H1 (cell line): Measurements from ENCODE around the gene UQCRQ. TPM values are rescaled to one million over a fixed set of nuclear protein-coding genes. Genes with fewer than 3 reads are reported as not detected.

Experiments used
- CTCF ChIA-PET: fragments of 300-600 bp; sonication (Branson Sonifier 250); formaldehyde crosslinking; loops from one replicate; lab custom pipeline; 2021; ENCODE audit not compliant: partially characterized antibody; lab: Charles Lee
- POLR2A ChIA-PET: fragments of 300-600 bp; sonication (Branson Sonifier 250); formaldehyde crosslinking; loops from one replicate; lab custom pipeline; 2021; ENCODE audit warnings: inconsistent platforms; ENCODE audit not compliant: partially characterized antibody; lab: Charles Lee
- DNase-seq, 2 experiments: peaks; one replicate each; pipeline versions ENCODE4 v3.0.0 to v3.0.0-alpha.2; 2010 to 2022; ENCODE audit warnings: low spot score in 2 of 2, low read depth in 1 of 2, mixed read lengths in 1 of 2
- FAIRE-seq: peaks from 2 replicates; lab custom pipeline; 2011; peaks lifted over from hg19 to GRCh38; lab: Jason Lieb, UNC
- H2AFZ ChIP-seq: 2 replicates; pipeline ENCODE4 v1.8.1; 2012; ENCODE audit warnings: low read length, inconsistent platforms
- H2AK5ac ChIP-seq: 2 replicates; pipeline ENCODE4 v1.6.1; 2013; ENCODE audit warnings: low read depth, low read length
- H2BK120ac ChIP-seq: replicated peaks from 2 replicates; pipeline ENCODE3; 2013; ENCODE audit warnings: low read depth, low read length, inconsistent platforms
- H2BK12ac ChIP-seq: 2 replicates; pipeline ENCODE4 v1.6.1; 2013; ENCODE audit warnings: low read depth, low read length
- H2BK15ac ChIP-seq: 2 replicates; pipeline ENCODE4 v1.6.1; 2013; ENCODE audit warnings: low read length
- H2BK20ac ChIP-seq: 2 replicates; pipeline ENCODE4 v1.6.1; 2013; ENCODE audit warnings: low read length
- H2BK5ac ChIP-seq: 2 replicates; pipeline ENCODE4 v1.6.1; 2013; ENCODE audit warnings: low read depth, low read length
- H3K14ac ChIP-seq: 2 replicates; pipeline ENCODE4 v1.6.1; 2013; ENCODE audit warnings: inconsistent platforms; ENCODE audit not compliant: insufficient read length
- H3K18ac ChIP-seq: 2 replicates; pipeline ENCODE4 v1.6.1; 2013; ENCODE audit warnings: low read length; ENCODE audit errors: extremely low read depth
- H3K23ac ChIP-seq: 2 replicates; pipeline ENCODE4 v1.6.1; 2013; ENCODE audit warnings: inconsistent platforms; ENCODE audit not compliant: insufficient read length
- H3K23me2 ChIP-seq: 2 replicates; pipeline ENCODE4 v1.6.1; 2013; ENCODE audit warnings: low read depth, low read length
- H3K27ac ChIP-seq: 2 replicates; pipeline ENCODE4 v1.6.1; 2011; ENCODE audit warnings: low read depth, low read length, inconsistent platforms
- H3K27me3 ChIP-seq, 4 experiments: replicated peaks in 1 of 4; 1 replicate in 1 of 4; 2 replicates in 3 of 4; pipeline versions ENCODE4 v1.6.1 to v1.8.1; 2011 to 2013; ENCODE audit warnings: low read length in 3 of 4, mild to moderate bottlenecking in 3 of 4, inconsistent platforms in 2 of 4, mixed read lengths in 2 of 4, moderate library complexity in 1 of 4; ENCODE audit not compliant: control insufficient read depth in 3 of 4, insufficient read depth in 3 of 4; ENCODE audit errors: extremely low read depth in 1 of 4
- H3K36me3 ChIP-seq, 4 experiments: 2 replicates each; pipeline versions ENCODE4 v1.6.1 to v1.8.1; 2011 to 2013; ENCODE audit warnings: mild to moderate bottlenecking in 4 of 4, low read length in 3 of 4, moderate library complexity in 2 of 4, control low read depth in 1 of 4, inconsistent platforms in 1 of 4; ENCODE audit not compliant: insufficient read depth in 4 of 4, control insufficient read depth in 2 of 4
- H3K4ac ChIP-seq: replicated peaks from 2 replicates; pipeline ENCODE3; 2013; ENCODE audit warnings: low read length, low read depth, mixed read lengths, inconsistent platforms; ENCODE audit not compliant: insufficient read length
- H3K4me1 ChIP-seq, 4 experiments: replicated peaks in 1 of 4; 1 replicate in 1 of 4; 2 replicates in 3 of 4; pipeline versions ENCODE4 v1.6.1 to v1.8.1; 2011 to 2013; ENCODE audit warnings: low read length in 3 of 4, inconsistent platforms in 2 of 4, mixed read lengths in 1 of 4; ENCODE audit not compliant: insufficient read depth in 4 of 4, control insufficient read depth in 3 of 4
- H3K4me2 ChIP-seq, 2 experiments: 2 replicates each; pipeline versions ENCODE4 v1.6.1 to v1.8.1; 2011 to 2013; ENCODE audit warnings: low read depth in 2 of 2, low read length in 2 of 2, control low read depth in 1 of 2, inconsistent platforms in 1 of 2, mild to moderate bottlenecking in 1 of 2; ENCODE audit not compliant: insufficient read depth in 1 of 2
- H3K4me3 ChIP-seq, 4 experiments: fragments of 200-600, 300-600 bp in 1 of 4; sonication (generic), shearing (Covaris generic), sonication (Bioruptor Twin) in 1 of 4; 2 replicates each; pipeline versions ENCODE4 v1.5.1 to v1.8.1; 2011 to 2016; ENCODE audit warnings: low read length in 4 of 4, low read depth in 3 of 4, control low read depth in 2 of 4, inconsistent platforms in 2 of 4, mild to moderate bottlenecking in 2 of 4, mixed read lengths in 1 of 4, moderate library complexity in 1 of 4; ENCODE audit not compliant: insufficient read depth in 2 of 4; ENCODE audit errors: extremely low read depth in 1 of 4
- H3K56ac ChIP-seq: replicated peaks from 2 replicates; pipeline ENCODE3; 2013; ENCODE audit warnings: low read depth, mild to moderate bottlenecking, mixed read lengths, low read length, inconsistent platforms; ENCODE audit not compliant: insufficient read length
- H3K79me1 ChIP-seq: 2 replicates; pipeline ENCODE4 v1.6.1; 2013; ENCODE audit warnings: low read depth, low read length, control low read depth
- H3K79me2 ChIP-seq, 2 experiments: 2 replicates each; pipeline versions ENCODE4 v1.6.1 to v1.8.1; 2012 to 2013; ENCODE audit warnings: low read length in 2 of 2, mild to moderate bottlenecking in 2 of 2, inconsistent platforms in 1 of 2; ENCODE audit not compliant: insufficient read depth in 2 of 2, control insufficient read depth in 1 of 2
- H3K9ac ChIP-seq, 4 experiments: replicated peaks in 1 of 4; 1 replicate in 1 of 4; 2 replicates in 3 of 4; pipeline versions ENCODE4 v1.6.1 to v1.8.1; 2011 to 2013; ENCODE audit warnings: low read depth in 3 of 4, low read length in 3 of 4, control low read depth in 2 of 4, mild to moderate bottlenecking in 2 of 4, moderate library complexity in 2 of 4, inconsistent platforms in 1 of 4; ENCODE audit errors: extremely low read depth in 1 of 4
- H3K9me3 ChIP-seq, 2 experiments: 2 replicates each; pipeline versions ENCODE4 v1.6.1 to v1.8.1; 2012 to 2013; ENCODE audit warnings: mild to moderate bottlenecking in 2 of 2, moderate library complexity in 2 of 2, control low read depth in 1 of 2, inconsistent platforms in 1 of 2, low read depth in 1 of 2, low read length in 1 of 2, mixed read lengths in 1 of 2; ENCODE audit not compliant: insufficient read depth in 2 of 2
- H4K20me1 ChIP-seq, 2 experiments: replicated peaks in 1 of 2; 2 replicates each; pipeline versions ENCODE3 to v1.8.1; 2011 to 2013; ENCODE audit warnings: inconsistent platforms in 2 of 2, low read length in 2 of 2, mild to moderate bottlenecking in 1 of 2; ENCODE audit not compliant: insufficient read depth in 2 of 2, control insufficient read depth in 1 of 2
- H4K5ac ChIP-seq: 2 replicates; pipeline ENCODE4 v1.6.1; 2013; ENCODE audit warnings: low read length, low read depth, mixed read lengths, inconsistent platforms; ENCODE audit not compliant: insufficient read length
- H4K8ac ChIP-seq: 2 replicates; pipeline ENCODE4 v1.8.0; 2013; ENCODE audit warnings: mild to moderate bottlenecking, moderate library complexity, low read length, inconsistent platforms; ENCODE audit not compliant: insufficient read depth; ENCODE audit errors: extremely low read depth
- H4K91ac ChIP-seq: replicated peaks from 2 replicates; pipeline ENCODE3; 2013; ENCODE audit warnings: low read length, mixed read lengths, inconsistent platforms; ENCODE audit not compliant: insufficient read length
- ATF2 ChIP-seq: IDR thresholded peaks from 2 replicates; pipeline ENCODE4 v1.6.1; 2012; ENCODE audit warnings: low read length, inconsistent platforms
- POLR2A ChIP-seq, 2 experiments: IDR thresholded peaks; 1 replicate in 1 of 2; 2 replicates in 1 of 2; pipeline ENCODE4 v1.6.1; 2011; ENCODE audit warnings: low read depth in 2 of 2, low read length in 2 of 2, mild to moderate bottlenecking in 2 of 2; ENCODE audit errors: control extremely low read depth in 1 of 2
- WGBS, 2 experiments: shearing (Covaris generic) in 1 of 2; methylation state at CpG; one replicate each; pipeline versions ENCODE4 v1.1.6 to v1.1.7; 2013 to 2015; ENCODE audit warnings: low lambda C conversion rate in 2 of 2, mixed read lengths in 2 of 2, inconsistent platforms in 1 of 2, low coverage in 1 of 2, missing lambda C conversion rate in 1 of 2; ENCODE audit not compliant: insufficient replicate concordance in 2 of 2, insufficient coverage in 1 of 2, insufficient read length in 1 of 2; ENCODE audit errors: extremely low coverage in 1 of 2, missing lambda C conversion rate in 1 of 2; 5-methylcytosine and 5-hydroxymethylcytosine counted together
- polyA plus RNA-seq, 7 experiments: library from polyadenylated mRNA; depleted of rRNA in 3 of 7; stranded (reverse) in 5 of 7; unstranded in 2 of 7; fragments of >200 nt in 5 of 7; fragments of 200-250 nt in 2 of 7; gene quantifications; 1 replicate in 5 of 7; 2 replicates in 1 of 7; 4 replicates in 1 of 7; pipeline versions ENCODE4 v1.2.1 to v1.2.3, GENCODE V29; 2011 to 2013; ENCODE audit warnings: missing spikeins in 2 of 7, mixed read lengths in 2 of 7
- total RNA-seq: library from RNA; stranded (reverse); fragmentation: NEBNext Ultra II Directional; extraction: Animal tissue kit (Norgen Biotek cat#: 25700); gene quantifications from 2 replicates; pipeline ENCODE4 v1.2.1, GENCODE V29; 2021

Gene UQCRQ
- total and polyA plus RNA-seq, 2 of the 8 experiments (the other 6 are each of a cell fraction or from before 2014, with no cell fraction given), result 177 to 293 TPM

GRCh38 chr5:132872788-132873118, 6.3 kb downstream of the UQCRQ start:
- Histone ChIP-seq H3K27ac (no peak overlapping the region), H2AK5ac (no peak overlapping the region), H3K23me2 (peaks cover 2% of the 10 kb centered on the region; the same call in 1 of the 2 replicates), H2BK20ac (no peak overlapping the region), H3K79me1 (no peaks in the 10 kb centered on the region), H4K91ac (no peak overlapping the region), H3K79me2 (peaks cover 0 to under 1% of the 10 kb centered on the region in 2 experiments; a peak in 1 of 4 replicates), H3K4me2 (no peak overlapping the region), H3K4me3 (no peak overlapping the region), H2BK15ac (no peak overlapping the region), H2BK120ac (no peak overlapping the region), H4K8ac (no peak overlapping the region), H4K5ac (no peak overlapping the region), H3K36me3 (peaks cover 6 to 27% (median 17%) of the 10 kb centered on the region in 4 experiments), H3K23ac (no peak overlapping the region), H3K18ac (no peak overlapping the region), H3K56ac (no peak overlapping the region), H3K9me3 (no peaks in the 10 kb centered on the region), H3K14ac (no peak overlapping the region), H3K4me1 (no peaks in the 10 kb centered on the region), H3K4ac (no peak overlapping the region), H2BK5ac (no peak overlapping the region), H3K9ac (no peak overlapping the region), H2BK12ac (no peak overlapping the region), H3K27me3 (no peaks in the 10 kb centered on the region), H2AFZ (no peak overlapping the region), H4K20me1 (no peaks in the 10 kb centered on the region)
- CTCF ChIA-PET, result interaction anchor here (0.6 to 32.2 kb wide), 4 partner anchors 11 to 483 kb away, joined by 3 to 465 read pairs (median 6); partner anchors contain the start of gene SHROOM1
- POLR2A ChIA-PET, result interaction anchor here (0.6 to 1.6 kb wide), 8 partner anchors 9 to 166 kb away, joined by 3 to 5 read pairs (median 3); no protein-coding TSS in a partner anchor
- 100% methylated on average over 1 of the region's 1 CpG; no CpG with 5 or more reads in 1 of the 2 experiments for WGBS, 2 experiments
- DNase-seq (no peak), FAIRE-seq (no peak)
- TF ChIP-seq POLR2A (IDR thresholded peaks at IDR 0.05; ENCODE audit: control extremely low read depth in 1 of 2, low read depth in 2 of 2, low read length in 2 of 2) (no peak), ATF2 (no peak)
